Measurements from ENCODE around the gene RESP18.

- no peak for TF ChIP-seq CTCF (IDR thresholded peaks at IDR 0.05)
- TF ChIP-seq POLR2A (IDR thresholded peaks at IDR 0.05): no peak
Measured at GRCh38 chr2:219350215-219350614, 17.7 kb upstream of the RESP18 start.

Data from ovary (tissue), 3 donors.